Heart left ventricle (tissue), 16 donors: ENCODE data around the gene DAB2IP. TPM values are rescaled to one million over a fixed set of nuclear protein-coding genes. Genes with fewer than 3 reads are reported as not detected.

Experiments used
- ATAC-seq, 4 donors: fragments of 200-7000 bp; cut with Tn5 transposase; one replicate each; pipeline ENCODE4 v1.9.1; 2020 to 2022; ENCODE audit warnings: moderate library complexity in 4 of 4, mild to moderate bottlenecking in 3 of 4, moderate number of reproducible peaks in 1 of 4
- DNase-seq, 5 donors: peaks; one replicate each; pipeline ENCODE4 v3.0.0-alpha.2; 2020
- H3K27ac ChIP-seq, 12 donors: fragments of 200-600 bp; sonication (generic) in 4 of 12; one replicate each; pipeline versions ENCODE4 v1.5.0 to v1.8.0; 2016 to 2022; ENCODE audit warnings: mild to moderate bottlenecking in 2 of 12
- H3K27me3 ChIP-seq, 9 donors: fragments of 200-600 bp; sonication (generic) in 2 of 9; one replicate each; pipeline versions ENCODE4 v1.5.1 to v1.8.0; 2016 to 2022; ENCODE audit warnings: mild to moderate bottlenecking in 3 of 9
- H3K36me3 ChIP-seq, 9 donors: fragments of 200-600 bp; sonication (generic) in 2 of 9; one replicate each; pipeline versions ENCODE4 v1.5.0 to v1.8.0; 2018 to 2022; ENCODE audit warnings: mild to moderate bottlenecking in 2 of 9
- H3K4me1 ChIP-seq, 12 donors: fragments of 200-600 bp; sonication (generic) in 4 of 12; one replicate each; pipeline versions ENCODE4 v1.5.0 to v1.8.0; 2016 to 2022; ENCODE audit warnings: mild to moderate bottlenecking in 3 of 12
- H3K4me3 ChIP-seq, 12 donors: fragments of 200-600 bp; sonication (generic) in 4 of 12; one replicate each; pipeline versions ENCODE4 v1.5.0 to v1.8.0; 2017 to 2022; ENCODE audit warnings: mild to moderate bottlenecking in 9 of 12, moderate library complexity in 4 of 12
- H3K9me3 ChIP-seq, 12 donors: fragments of 200-600 bp; sonication (generic) in 4 of 12; one replicate each; pipeline versions ENCODE4 v1.5.0 to v1.8.0; 2016 to 2022; ENCODE audit warnings: mild to moderate bottlenecking in 1 of 12
- POLR2A ChIP-seq, 2 donors: fragments of 450-650 bp; IDR thresholded peaks; one replicate each; pipeline ENCODE4 v1.6.1; 2017; ENCODE audit warnings: antibody characterized with exemption in 2 of 2, mild to moderate bottlenecking in 2 of 2, moderate library complexity in 2 of 2
- WGBS, 4 donors: extraction: QIAGEN DNeasy Blood & Tissue Kit in 2 of 4; methylation state at CpG; one replicate each; pipeline versions ENCODE4 v1.1.5 to v1.1.7; 2013 to 2018; 5-methylcytosine and 5-hydroxymethylcytosine counted together
- intact Hi-C, 10 donors: fragments of 100-400 bp; cut with DNase I; formaldehyde crosslinking; loops; one replicate each; pipeline versions ENCODE4 v1.11.1 to v1.14.2; 2022
- polyA plus RNA-seq, 2 donors: library from polyadenylated mRNA; stranded (reverse); fragments of 200-250 nt; gene quantifications; one replicate each; pipeline ENCODE4 v1.2.3, GENCODE V29; 2013
- total RNA-seq, 9 donors: library from RNA; depleted of rRNA in 2 of 9; stranded (reverse); fragments of >200 nt in 2 of 9; fragmentation: NEBNext Ultra II Directional in 3 of 9; extraction: Animal tissue kit (Norgen Biotek cat#: 25700) in 3 of 9; gene quantifications; one replicate each; pipeline versions ENCODE4 v1.1.0 to v1.2.4, GENCODE V29; 2016 to 2023
- TF ChIP-seq, protein P1 (sequence below), 12 donors: fragments of 200-600 bp; sonication (generic) in 4 of 12; IDR thresholded peaks; one replicate each; pipeline versions ENCODE4 v1.5.0 to v1.8.0; 2018 to 2022; ENCODE audit warnings: antibody characterized with exemption in 12 of 12, mild to moderate bottlenecking in 5 of 12
- donor health status: ischemic (EF 13 %, LVEDD 7.1; RV severe dilation, severe dysfunction).
- donor health status: healthy with polysubstance abuse.
- donor health status: DM: no; HTN: yes; CAD: no.
- donor health status: DM: no; HTN: no; CAD: no.
- donor health status: ischemic (EF 25% LVEDD 6.9; RV normal size, moderate dysfunction).
- donor health status: ischemic (EF 25% LVEDD 5.7; RV mildly dilated, moderate dysfunction).
- donor health status: healthy.
- donor health status: DM: yes; HTN: yes; CAD: no.
- donor health status: ischemic (EF 35%, LVEDD 5.7; RV mildly dilated, moderate dysfunction).
- donor health status: nonischemic (EF 11% LVEDD 7.7; RV severe dilation, severe dysfunction).
- donor health status: DM: yes; HTN: yes; CAD: no.
- donor health status: PGD.
- donor health status: ischemic (EF 29% LVEDD 5.4; RV normal size, mild dysfunction).
- donor health status: nonischemic (EF 23%, LVEDD 6.1; RV moderate dilation, normal function).

The DAB2IP gene
- total and polyA plus RNA-seq, 11 donors = 30.9 to 103 (median 52.6) TPM

DNA sequence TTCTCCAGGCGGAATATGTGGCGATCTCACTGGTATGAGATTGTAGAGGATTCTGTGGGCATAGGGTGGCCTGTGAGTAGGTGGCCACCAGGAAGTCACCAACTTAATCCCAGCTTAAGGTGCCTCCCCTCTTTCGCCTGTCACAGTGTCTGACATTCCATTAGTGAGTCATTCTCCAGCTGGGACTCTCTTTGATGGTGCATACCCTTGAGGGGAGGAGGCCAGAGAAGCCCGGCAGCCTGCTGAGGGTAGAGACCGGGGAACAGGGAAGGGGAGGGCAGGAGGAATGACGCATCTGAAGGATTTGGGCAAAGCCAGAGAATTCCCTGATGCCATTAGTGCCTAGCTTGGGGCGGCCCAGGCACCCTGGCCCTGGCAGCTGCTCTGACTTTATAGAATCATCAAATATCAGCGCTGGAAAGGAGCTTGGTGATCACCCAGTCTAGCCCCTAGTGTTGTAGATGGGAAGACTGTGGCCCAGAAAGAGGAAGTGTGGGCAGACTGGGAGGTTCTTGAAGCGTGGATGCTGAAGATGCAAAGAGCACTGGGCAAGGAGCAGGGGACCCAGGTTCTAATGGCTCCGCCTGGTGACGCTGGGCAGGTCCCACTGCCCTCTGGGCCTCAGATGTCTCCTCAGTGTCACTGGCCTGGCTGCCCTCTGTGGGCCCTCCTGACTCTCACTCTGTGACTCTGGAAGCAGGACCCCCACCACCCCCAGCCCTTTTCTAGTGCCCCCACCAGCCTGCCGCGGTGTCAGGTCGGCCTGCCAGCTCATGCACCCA, 41.4 kb downstream of the DAB2IP start:
- no peak overlapping the region for H3K4me3 ChIP-seq
- no peaks in the 10 kb centered on the region for H3K9me3 ChIP-seq
- H3K27me3 ChIP-seq = peaks cover 0 to 11% (median 0%) of the 10 kb centered on the region in 9 donors
- peak overlapping the region in 11 of 12 donors; percentile 1 to 70 (median 42) for H3K27ac ChIP-seq
- peaks cover 6 to 48% (median 30%) of the 10 kb centered on the region in 12 donors for H3K4me1 ChIP-seq
- TF ChIP-seq POLR2A (IDR thresholded peaks at IDR 0.05) = no peak
- TF ChIP-seq, protein P1, sequence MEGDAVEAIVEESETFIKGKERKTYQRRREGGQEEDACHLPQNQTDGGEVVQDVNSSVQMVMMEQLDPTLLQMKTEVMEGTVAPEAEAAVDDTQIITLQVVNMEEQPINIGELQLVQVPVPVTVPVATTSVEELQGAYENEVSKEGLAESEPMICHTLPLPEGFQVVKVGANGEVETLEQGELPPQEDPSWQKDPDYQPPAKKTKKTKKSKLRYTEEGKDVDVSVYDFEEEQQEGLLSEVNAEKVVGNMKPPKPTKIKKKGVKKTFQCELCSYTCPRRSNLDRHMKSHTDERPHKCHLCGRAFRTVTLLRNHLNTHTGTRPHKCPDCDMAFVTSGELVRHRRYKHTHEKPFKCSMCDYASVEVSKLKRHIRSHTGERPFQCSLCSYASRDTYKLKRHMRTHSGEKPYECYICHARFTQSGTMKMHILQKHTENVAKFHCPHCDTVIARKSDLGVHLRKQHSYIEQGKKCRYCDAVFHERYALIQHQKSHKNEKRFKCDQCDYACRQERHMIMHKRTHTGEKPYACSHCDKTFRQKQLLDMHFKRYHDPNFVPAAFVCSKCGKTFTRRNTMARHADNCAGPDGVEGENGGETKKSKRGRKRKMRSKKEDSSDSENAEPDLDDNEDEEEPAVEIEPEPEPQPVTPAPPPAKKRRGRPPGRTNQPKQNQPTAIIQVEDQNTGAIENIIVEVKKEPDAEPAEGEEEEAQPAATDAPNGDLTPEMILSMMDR (IDR thresholded peaks at IDR 0.05) = no peak
- intact Hi-C loops = loop anchor here in 3 of 10 donors (5.0 to 10.0 kb wide), 3 partner anchors 148 to 302 kb away; no protein-coding TSS in a partner anchor
- peak; percentile 31 to 86 (median 74) for ATAC-seq
- 70 to 79% (median 76%) methylated on average over 13 to 14 of the region's 14 CpGs for WGBS, 4 donors
- H3K36me3 ChIP-seq = peaks cover 0 to 3% (median 0%) of the 10 kb centered on the region in 9 donors
- peak in 2 of 5 donors; percentile 61 to 67 for DNase-seq

DNA sequence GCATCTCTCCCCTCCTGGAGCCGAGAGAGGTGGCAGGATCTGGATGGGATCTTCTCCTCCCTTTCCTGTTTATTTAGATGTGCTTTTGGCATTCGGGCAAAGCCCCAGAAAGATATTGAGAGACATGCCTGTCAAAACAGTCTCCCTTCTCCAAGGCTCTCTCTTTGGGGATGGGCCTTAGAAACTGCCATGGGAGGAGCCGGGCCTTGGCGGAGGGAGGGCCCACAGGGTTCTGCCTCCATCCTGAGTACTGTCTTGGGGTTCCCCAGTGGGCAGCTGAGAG, 41.9 kb downstream of the DAB2IP start:
- no peak overlapping the region for H3K4me3 ChIP-seq
- no peaks in the 10 kb centered on the region for H3K9me3 ChIP-seq
- WGBS, 4 donors = 76 to 84% (median 78%) methylated on average over 4 of the region's 4 CpGs
- peak overlapping the region in 3 of 12 donors; percentile 53 to 70 (median 58) for H3K27ac ChIP-seq
- peaks cover 7 to 51% (median 35%) of the 10 kb centered on the region in 12 donors for H3K4me1 ChIP-seq
- TF ChIP-seq, protein P1 (IDR thresholded peaks at IDR 0.05) = no peak
- TF ChIP-seq POLR2A (IDR thresholded peaks at IDR 0.05) = no peak
- DNase-seq (peak in 1 of 5 donors; percentile 18), ATAC-seq (no peak)
- H3K36me3 ChIP-seq = no peaks in the 10 kb centered on the region
- intact Hi-C loops = loop anchor here in 3 of 10 donors (5.0 to 10.0 kb wide), 3 partner anchors 149 to 301 kb away; no protein-coding TSS in a partner anchor
- peaks cover 0 to 17% (median 0%) of the 10 kb centered on the region in 9 donors for H3K27me3 ChIP-seq

DNA sequence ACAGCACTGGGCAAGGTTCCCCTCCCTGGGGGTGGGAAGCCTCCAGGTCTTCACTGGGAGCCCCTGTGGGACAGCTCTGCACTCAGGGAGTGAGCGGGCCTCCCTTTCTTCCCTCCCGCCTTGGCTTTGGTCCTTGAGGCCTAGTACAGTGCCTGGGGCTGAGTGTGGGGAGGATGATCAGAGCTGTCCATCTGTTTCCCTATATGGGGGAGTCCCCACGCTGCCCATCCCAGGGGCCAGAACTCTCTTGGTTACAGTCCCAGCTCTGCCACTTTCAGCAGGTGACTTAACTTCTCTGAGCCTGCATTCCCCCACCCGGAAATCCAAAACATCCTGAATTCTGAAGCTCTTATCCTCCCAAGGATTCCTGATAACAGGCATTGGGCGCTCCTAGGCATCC, 42.6 kb downstream of the DAB2IP start:
- Histone ChIP-seq H3K4me3 (no peak overlapping the region), H3K36me3 (no peaks in the 10 kb centered on the region), H3K4me1 (peaks cover 10 to 56% (median 39%) of the 10 kb centered on the region in 12 donors), H3K27me3 (peaks cover 0 to 21% (median 0%) of the 10 kb centered on the region in 9 donors), H3K27ac (peak overlapping the region in 1 of 12 donors; percentile 58), H3K9me3 (no peaks in the 10 kb centered on the region)
- WGBS, 4 donors = 83 to 91% (median 89%) methylated on average over 4 to 5 of the region's 5 CpGs
- no peak for TF ChIP-seq POLR2A (IDR thresholded peaks at IDR 0.05)
- TF ChIP-seq, protein P1 (IDR thresholded peaks at IDR 0.05) = no peak
- intact Hi-C loops = loop anchor here in 3 of 10 donors (5.0 to 10.0 kb wide), 3 partner anchors 149 to 301 kb away; no protein-coding TSS in a partner anchor
- no peak for ATAC-seq
- peak in 1 of 5 donors; percentile 37 for DNase-seq

DNA sequence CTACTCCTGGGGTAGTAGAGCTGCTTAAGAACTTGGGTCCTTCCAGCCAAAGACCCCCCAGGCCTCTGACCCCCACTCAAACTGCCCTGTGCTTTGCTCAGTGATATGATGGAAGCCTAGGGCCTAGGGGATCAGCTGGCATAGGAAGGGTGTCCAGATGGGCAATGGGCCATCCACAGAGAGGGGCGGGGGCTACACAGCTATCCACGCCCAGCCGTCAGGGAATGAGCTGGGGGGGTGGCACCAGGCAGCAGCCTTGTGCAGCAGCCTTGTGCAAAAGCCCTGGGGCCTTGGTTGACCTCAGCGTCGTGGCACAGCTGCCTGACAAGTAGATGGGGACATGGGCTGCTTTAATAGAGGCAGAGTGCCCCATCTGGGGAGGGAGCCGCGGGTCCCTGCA, 43.2 kb downstream of the DAB2IP start:
- no peak for ATAC-seq
- DNase-seq = peak in 1 of 5 donors; percentile 37
- no peak overlapping the region for H3K27ac ChIP-seq
- no peaks in the 10 kb centered on the region for H3K9me3 ChIP-seq
- peaks cover 0 to 25% (median 0%) of the 10 kb centered on the region in 9 donors for H3K27me3 ChIP-seq
- no peak overlapping the region for H3K4me3 ChIP-seq
- 77 to 86% (median 83%) methylated on average over 4 to 7 of the region's 7 CpGs for WGBS, 4 donors
- intact Hi-C loops = loop anchor here in 3 of 10 donors (5.0 to 10.0 kb wide), 3 partner anchors 150 to 300 kb away; no protein-coding TSS in a partner anchor
- H3K4me1 ChIP-seq = peaks cover 11 to 59% (median 41%) of the 10 kb centered on the region in 12 donors
- TF ChIP-seq POLR2A (IDR thresholded peaks at IDR 0.05) = no peak
- TF ChIP-seq, protein P1 (IDR thresholded peaks at IDR 0.05) = no peak
- no peaks in the 10 kb centered on the region for H3K36me3 ChIP-seq
